Body of pancreas (tissue), 4 donors: ENCODE results near the gene DRICH1. TPM values are rescaled to one million over a fixed set of nuclear protein-coding genes. Genes with fewer than 3 reads are reported as not detected.
"Not testable (repeated sequence)": the region's sequence is repeated elsewhere in the genome, so short reads cannot be mapped to it uniquely, and the experiment has no call there.

Source experiments
- ATAC-seq: fragments of 150-250 bp; one replicate; pipeline ENCODE4 v1.9.1; 2016
- DNase-seq, 4 donors: peaks; one replicate each; pipeline ENCODE4 v3.0.0-alpha.2; 2019
- H3K27ac ChIP-seq, 4 donors: fragments of 200-600 bp; sonication (generic); 1 replicate in 3 of 4; 2 replicates in 1 of 4; pipeline versions ENCODE4 v1.5.1 to v1.6.1; 2016 to 2019; ENCODE audit warnings: mild to moderate bottlenecking in 1 of 4, mixed read lengths in 1 of 4, moderate library complexity in 1 of 4
- H3K27me3 ChIP-seq, 2 donors: fragments of 200-600 bp; sonication (generic); one replicate each; pipeline ENCODE4 v1.6.0; 2016; ENCODE audit warnings: mild to moderate bottlenecking in 1 of 2
- H3K36me3 ChIP-seq, 2 donors: fragments of 200-600 bp; sonication (generic); replicated peaks in 1 of 2; 2 replicates each; pipeline ENCODE4 v1.5.1; 2016; ENCODE audit warnings: low read depth in 2 of 2; ENCODE audit not compliant: insufficient read depth in 1 of 2
- H3K4me1 ChIP-seq: fragments of 200-600 bp; sonication (generic); one replicate; pipeline ENCODE4 v1.6.0; 2016
- H3K4me3 ChIP-seq, 2 donors: fragments of 200-600 bp; sonication (generic); 1 replicate in 1 of 2; 2 replicates in 1 of 2; pipeline ENCODE4 v1.5.1; 2016 to 2019
- H3K9me3 ChIP-seq, 3 donors: fragments of 200-600 bp; sonication (generic); 1 replicate in 2 of 3; 2 replicates in 1 of 3; pipeline ENCODE4 v1.5.1; 2016
- CTCF ChIP-seq, 7 experiments: fragments of 450-650 bp in 4 of 7; fragments of 200-600 bp in 3 of 7; sonication (generic) in 3 of 7; IDR thresholded peaks; one replicate each; pipeline ENCODE4 v1.5.1; 2016 to 2019; ENCODE audit warnings: antibody characterized with exemption in 7 of 7
- POLR2A ChIP-seq, 3 donors: fragments of 450-650 bp; IDR thresholded peaks; one replicate each; pipeline ENCODE4 v1.6.1; 2016; ENCODE audit warnings: antibody characterized with exemption in 3 of 3, mild to moderate bottlenecking in 2 of 3
- WGBS, 2 donors: methylation state at CpG; one replicate each; pipeline ENCODE4 v1.1.5; 2017; 5-methylcytosine and 5-hydroxymethylcytosine counted together
- intact Hi-C: fragments of 100-400 bp; cut with DNase I; formaldehyde crosslinking; loops from one replicate; pipeline ENCODE4 v1.15.1; 2023
- small RNA-seq: library from RNA; depleted of rRNA; stranded (forward); fragments of <200 nt; gene quantifications from one replicate; pipeline ENCODE3, GENCODE V24; 2016
- total RNA-seq, 2 donors: library from RNA; depleted of rRNA; stranded (reverse); fragments of >200 nt; gene quantifications; one replicate each; pipeline ENCODE4 v1.1.0, GENCODE V29; 2016

The DRICH1 gene
- total RNA-seq, 2 donors from 2014 or later: not detected

- Histone ChIP-seq H3K36me3 (no peaks in the 10 kb centered on the region), H3K4me3 (no peak overlapping the region), H3K27me3 (no peaks in the 10 kb centered on the region), H3K27ac (no peak overlapping the region), H3K4me1 (peaks cover 25% of the 10 kb centered on the region), H3K9me3 (no peaks in the 10 kb centered on the region)
- 85 to 90% methylated on average over 3 to 7 of the region's 7 CpGs for WGBS, 2 donors
- DNase-seq (no peak), ATAC-seq (no peak)
- intact Hi-C loops: no loop called here
- no peak for TF ChIP-seq POLR2A (IDR thresholded peaks at IDR 0.05)
- TF ChIP-seq CTCF (IDR thresholded peaks at IDR 0.05): no peak
Measured at GRCh38 chr22:23564276-23564675, 67.8 kb downstream of the DRICH1 start.

- peaks cover 25% of the 10 kb centered on the region for H3K4me1 ChIP-seq
- no peak overlapping the region for H3K4me3 ChIP-seq
- TF ChIP-seq CTCF (IDR thresholded peaks at IDR 0.05) (no peak), POLR2A (IDR thresholded peaks at IDR 0.05) (no peak)
- no peak overlapping the region for H3K27ac ChIP-seq
- H3K36me3 ChIP-seq: no peaks in the 10 kb centered on the region
- ATAC-seq: no peak
- H3K27me3 ChIP-seq: no peaks in the 10 kb centered on the region
- 89 to 95% methylated on average over 9 of the region's 9 CpGs for WGBS, 2 donors
- DNase-seq: no peak
- no peaks in the 10 kb centered on the region for H3K9me3 ChIP-seq
- intact Hi-C loops: no loop called here
Measured at GRCh38 chr22:23563111-23563510, 69.0 kb downstream of the DRICH1 start.

- DNase-seq (no peak), ATAC-seq (no peak)
- WGBS, 2 donors: 91 to 94% methylated on average over 4 of the region's 4 CpGs
- TF ChIP-seq CTCF (IDR thresholded peaks at IDR 0.05) (no peak), POLR2A (IDR thresholded peaks at IDR 0.05) (no peak)
- Histone ChIP-seq H3K27me3 (no peaks in the 10 kb centered on the region), H3K27ac (no peak overlapping the region), H3K36me3 (no peaks in the 10 kb centered on the region), H3K4me3 (no peak overlapping the region), H3K9me3 (no peaks in the 10 kb centered on the region), H3K4me1 (peaks cover 20% of the 10 kb centered on the region)
- intact Hi-C loops: no loop called here
Measured at GRCh38 chr22:23562186-23562585, 69.9 kb downstream of the DRICH1 start.

GRCh38 chr22:23561025-23561510 is 71.1 kb downstream of the DRICH1 start:
- H3K27me3 ChIP-seq, DNase-seq, ATAC-seq, intact Hi-C loops, H3K27ac ChIP-seq, H3K36me3 ChIP-seq, H3K9me3 ChIP-seq, H3K4me3 ChIP-seq, H3K4me1 ChIP-seq: not testable (repeated sequence)
- WGBS, 2 donors: 95 to 97% methylated on average over 3 to 5 of the region's 24 CpGs

GRCh38 chr22:23560215-23560614 is 71.9 kb downstream of the DRICH1 start:
- ATAC-seq, H3K27me3 ChIP-seq, H3K9me3 ChIP-seq, H3K4me3 ChIP-seq, H3K36me3 ChIP-seq, H3K27ac ChIP-seq, H3K4me1 ChIP-seq, DNase-seq, intact Hi-C loops: not testable (repeated sequence)
- 71% methylated on average over 1 of the region's 1 CpG for WGBS, 2 donors

Small RNAs within 50 kb of the gene (small RNA-seq; reads per million reads assigned to genes)
- gene AP000346.3: not detected

Other genes with a start within 250 kb of the DRICH1 start
- gene IGLL1, start 52.0 kb downstream of the DRICH1 start, total RNA-seq: not detected
- gene RGL4, start 58.7 kb upstream of the DRICH1 start, total RNA-seq: not detected
- gene ZNF70, start 118.8 kb upstream of the DRICH1 start, total RNA-seq: 1 to 10 TPM; 4.2 to 9.9 TPM
- not detected for gene VPREB3, start 122.1 kb upstream of the DRICH1 start, total RNA-seq
- not detected for gene C22orf15, start 130.7 kb upstream of the DRICH1 start, total RNA-seq
- gene CHCHD10, start 135.7 kb upstream of the DRICH1 start, total RNA-seq: 100 to 1,000 TPM in 1 of 2 donors, 10 to 100 TPM in 1; 18.2 to 116 TPM
- gene MMP11, start 140.5 kb upstream of the DRICH1 start, total RNA-seq: 1 to 10 TPM; 1.0 to 2.0 TPM
- 100 to 1,000 TPM in 1 of 2 donors, 10 to 100 TPM in 1; 40.2 to 119 TPM for gene SMARCB1, start 154.6 kb upstream of the DRICH1 start, total RNA-seq
- gene DERL3, start 206.7 kb upstream of the DRICH1 start, total RNA-seq: 10 to 100 TPM in 1 of 2 donors, 1 to 10 TPM in 1; 6.2 to 33.3 TPM
- 10 to 100 TPM; 23.6 to 32.3 TPM for gene SLC2A11, start 225.6 kb upstream of the DRICH1 start, total RNA-seq